Measurements from ENCODE around the gene FCSK.
"Not testable (repeated sequence)": the region's sequence is repeated elsewhere in the genome, so short reads cannot be mapped to it uniquely, and the experiment has no call there.

FCSK gene

DNA sequence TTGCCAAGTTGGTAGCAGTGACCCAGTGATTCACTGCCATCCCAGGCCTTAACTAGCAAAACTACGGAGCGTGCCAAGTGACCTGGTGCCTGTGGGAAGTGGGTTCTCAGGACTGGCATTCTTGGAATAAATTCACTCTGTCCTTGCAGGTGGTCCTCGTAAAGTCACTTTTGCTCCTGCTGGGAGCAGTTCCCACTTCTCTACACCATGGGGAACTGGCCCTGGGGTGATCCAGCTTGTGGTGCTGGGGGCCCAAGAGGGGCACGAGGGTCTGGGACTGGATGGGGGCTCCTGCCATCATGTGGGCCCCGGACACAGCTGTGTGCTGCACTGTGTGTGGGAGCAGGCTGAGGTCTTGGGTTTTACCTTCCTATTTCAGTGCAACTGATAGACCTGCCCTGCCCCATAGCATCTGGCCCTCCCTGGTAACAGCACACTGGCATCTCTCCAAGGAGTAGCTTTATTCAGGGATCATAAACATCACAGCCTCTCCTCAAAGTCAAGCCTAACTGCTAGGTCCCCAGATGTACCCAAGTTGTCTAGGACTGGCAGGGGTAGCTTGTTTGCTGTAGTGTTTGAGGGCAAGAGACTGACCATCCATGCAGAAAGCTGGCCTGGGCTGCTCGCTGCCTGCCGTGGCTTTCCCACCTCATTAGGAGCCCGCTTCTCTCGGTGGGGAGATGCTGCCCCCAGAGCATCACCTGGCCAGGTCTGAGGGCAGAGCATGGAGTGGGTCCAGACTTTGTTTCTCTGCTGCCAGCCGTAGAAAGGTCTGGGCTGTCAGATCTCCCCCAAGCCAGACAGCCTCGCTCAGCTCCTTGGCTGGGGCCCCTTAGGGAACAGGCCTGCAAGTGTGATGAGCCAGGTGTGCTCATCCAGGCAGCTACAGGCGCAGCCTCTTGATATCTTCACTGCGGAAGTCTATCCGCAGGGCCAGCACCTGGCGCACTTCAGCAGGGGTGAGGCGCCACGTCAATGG, 26.0 kb downstream of the FCSK start:
- DNase-seq = no peak

DNA sequence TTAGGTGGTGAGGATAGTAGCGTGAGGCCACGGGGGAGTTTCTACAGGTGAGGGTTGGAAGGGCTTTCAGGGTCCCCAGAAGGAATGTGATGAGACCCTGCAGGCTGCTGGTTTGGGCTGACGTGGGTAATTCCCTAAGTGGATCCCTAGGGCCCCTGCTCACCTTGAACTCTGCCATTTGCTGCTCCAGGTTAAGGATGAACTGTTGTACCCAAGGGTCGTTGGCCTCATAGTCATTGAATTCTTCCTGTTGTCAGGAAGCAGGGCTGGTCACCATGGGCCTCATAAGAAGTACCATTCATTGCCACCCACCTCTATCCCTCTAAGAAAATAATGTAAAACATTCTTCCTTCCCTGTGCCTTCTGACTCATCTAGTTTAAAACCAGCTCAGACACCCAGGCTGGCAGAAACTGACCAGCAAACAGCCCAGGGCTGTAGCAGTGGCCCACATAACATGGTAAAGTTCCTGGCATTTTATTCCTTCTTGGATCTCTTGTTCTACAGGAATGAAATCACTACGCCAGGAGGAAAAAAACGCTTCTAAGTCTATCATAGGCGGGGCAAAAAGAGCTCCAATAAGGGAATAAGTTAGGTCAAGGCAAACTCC, 27.6 kb downstream of the FCSK start:
- DNase-seq = no peak

DNA sequence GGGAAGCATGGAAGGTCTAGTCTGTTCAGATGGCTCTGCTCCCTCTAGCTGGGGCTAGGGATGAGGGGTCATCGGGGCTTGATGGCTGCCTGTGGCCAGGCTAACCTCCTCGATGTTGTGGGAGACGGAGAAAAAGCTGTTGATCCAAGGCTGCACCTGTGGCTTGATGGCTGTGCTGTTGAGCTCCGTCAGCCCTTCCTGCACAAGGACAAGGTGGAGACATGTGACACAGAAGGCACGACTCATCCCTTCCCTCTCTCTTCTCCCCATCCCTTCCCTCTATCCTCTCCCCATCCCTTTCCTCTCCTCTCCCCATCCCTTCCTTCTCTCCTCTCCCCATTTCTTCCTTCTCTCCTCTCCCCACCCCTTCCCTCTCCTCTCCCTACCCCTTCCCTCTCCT, 28.2 kb downstream of the FCSK start:
- DNase-seq = no peak

DNA sequence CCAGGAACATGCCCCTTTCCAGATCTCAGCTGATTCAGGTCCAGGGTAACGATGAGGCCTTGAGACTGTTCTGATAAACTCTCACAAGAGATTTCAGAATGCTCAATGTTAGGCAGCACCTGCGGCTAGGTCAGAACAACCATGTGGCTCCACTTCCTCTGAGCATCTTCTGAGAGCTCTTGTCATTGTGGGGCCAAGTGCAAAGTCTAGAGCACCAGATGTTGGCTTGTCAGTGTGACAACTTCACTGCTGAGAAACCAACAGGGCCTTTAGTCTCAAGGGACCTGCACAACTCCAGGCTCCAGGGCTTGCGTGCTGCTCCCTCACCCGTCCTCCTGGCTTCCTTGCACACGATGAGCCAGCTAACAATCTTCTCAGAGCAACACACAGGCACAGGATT, 29.0 kb downstream of the FCSK start:
- no peak for DNase-seq

DNA sequence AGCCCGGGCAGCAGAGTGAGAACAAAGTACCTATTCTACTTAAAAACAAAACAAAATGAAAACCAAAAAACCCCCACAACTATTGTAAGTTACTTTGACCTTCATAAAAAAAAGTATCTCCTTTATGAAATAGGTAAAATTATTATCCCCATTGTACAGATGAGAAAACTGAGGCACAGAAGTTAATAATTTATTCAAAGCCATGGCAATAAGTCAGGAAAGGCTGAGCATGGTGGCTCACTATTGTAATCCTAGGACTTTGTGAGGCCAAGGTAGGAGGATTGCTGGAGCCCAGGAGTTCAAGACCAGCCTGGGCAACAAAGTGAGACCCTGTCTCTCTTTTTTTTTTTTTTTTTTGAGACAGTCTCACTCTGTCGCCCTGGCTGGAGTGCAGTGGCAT, 30.5 kb downstream of the FCSK start:
- no peak for DNase-seq

DNA sequence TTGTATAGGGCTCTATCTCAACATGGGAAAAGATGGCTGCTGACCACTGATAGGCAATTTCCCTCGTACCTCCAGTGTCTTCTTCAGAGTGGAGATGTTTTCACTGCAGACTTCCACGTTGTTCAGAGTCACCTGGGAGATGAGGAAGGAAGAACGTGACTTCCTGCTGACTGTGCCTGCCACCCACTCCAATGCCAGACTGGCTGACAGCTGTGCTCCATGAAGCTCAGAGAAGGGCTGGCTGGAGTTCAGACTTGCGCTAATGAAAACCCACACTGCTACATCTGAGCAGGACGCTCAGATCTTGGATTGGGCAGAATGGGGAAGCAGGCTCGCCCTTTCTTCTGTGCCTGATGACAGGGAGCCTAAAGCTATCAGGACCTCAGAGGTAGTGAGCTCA, 35.9 kb downstream of the FCSK start:
- DNase-seq = no peak

DNA sequence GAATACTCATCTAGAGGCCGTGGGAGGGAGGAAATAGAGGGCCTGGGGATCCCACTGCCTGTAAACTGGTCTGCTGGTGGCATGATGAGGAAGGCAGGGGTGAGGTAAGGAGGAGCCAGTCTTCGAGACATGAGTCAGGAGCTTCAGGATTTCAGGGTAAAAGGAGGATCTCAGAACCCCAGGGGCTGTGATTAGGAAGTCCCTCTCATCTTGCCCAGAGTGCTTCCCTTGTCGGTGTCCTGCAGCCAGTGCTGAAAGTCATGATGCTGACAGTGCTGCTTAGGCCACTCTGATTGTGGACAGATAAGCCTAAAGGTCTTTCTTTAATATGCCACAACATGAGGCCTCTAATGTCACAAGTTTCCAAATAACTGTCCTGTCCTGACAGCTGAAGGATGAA, 39.4 kb downstream of the FCSK start:
- no peak for DNase-seq

DNA sequence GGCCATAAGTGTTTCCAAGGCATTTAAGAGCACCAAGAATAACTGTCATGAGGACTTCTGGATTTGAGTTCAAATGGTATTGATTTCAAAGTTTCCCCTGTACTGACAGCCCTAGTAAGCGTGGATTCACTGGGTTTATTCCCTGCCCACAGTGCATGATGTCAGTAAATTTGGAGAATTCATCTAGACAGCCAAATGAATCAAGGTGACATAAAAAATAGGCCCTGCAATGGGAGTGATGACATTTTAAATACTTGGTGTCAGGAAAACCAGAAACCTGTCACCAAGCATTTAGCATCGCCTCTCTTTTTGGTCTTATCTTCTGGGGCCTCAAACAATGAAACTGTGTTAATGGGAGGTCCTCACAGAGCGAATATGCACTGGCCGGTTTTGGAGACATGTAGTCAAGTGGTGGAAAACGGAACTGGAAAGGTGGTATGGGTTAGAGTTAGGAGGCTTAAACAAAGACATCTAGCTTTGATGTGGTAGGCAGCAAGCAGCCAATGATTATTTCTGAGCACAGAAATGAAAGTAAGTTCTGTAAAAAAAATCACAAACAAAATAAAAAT, 39.9 kb downstream of the FCSK start:
- no peak for DNase-seq

DNA sequence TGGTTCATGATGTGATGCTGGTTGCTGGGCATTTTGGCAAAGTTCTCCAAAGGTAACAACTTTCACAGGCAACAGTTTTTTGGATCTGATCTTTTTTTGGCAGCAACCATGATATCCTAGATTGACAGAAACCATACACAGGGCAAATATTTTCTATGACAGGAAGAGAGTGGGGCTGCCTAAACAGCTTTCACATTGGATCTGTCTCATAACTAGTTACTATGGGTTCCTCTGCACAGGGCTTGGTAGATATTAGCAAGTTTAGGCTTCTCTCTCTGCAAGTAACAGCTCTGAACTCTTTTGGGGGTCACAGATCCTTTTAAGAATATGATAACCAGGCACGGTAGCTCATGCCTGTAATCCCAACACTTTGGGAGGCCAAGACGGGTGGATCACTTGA, 40.4 kb downstream of the FCSK start:
- no peak for DNase-seq

DNA sequence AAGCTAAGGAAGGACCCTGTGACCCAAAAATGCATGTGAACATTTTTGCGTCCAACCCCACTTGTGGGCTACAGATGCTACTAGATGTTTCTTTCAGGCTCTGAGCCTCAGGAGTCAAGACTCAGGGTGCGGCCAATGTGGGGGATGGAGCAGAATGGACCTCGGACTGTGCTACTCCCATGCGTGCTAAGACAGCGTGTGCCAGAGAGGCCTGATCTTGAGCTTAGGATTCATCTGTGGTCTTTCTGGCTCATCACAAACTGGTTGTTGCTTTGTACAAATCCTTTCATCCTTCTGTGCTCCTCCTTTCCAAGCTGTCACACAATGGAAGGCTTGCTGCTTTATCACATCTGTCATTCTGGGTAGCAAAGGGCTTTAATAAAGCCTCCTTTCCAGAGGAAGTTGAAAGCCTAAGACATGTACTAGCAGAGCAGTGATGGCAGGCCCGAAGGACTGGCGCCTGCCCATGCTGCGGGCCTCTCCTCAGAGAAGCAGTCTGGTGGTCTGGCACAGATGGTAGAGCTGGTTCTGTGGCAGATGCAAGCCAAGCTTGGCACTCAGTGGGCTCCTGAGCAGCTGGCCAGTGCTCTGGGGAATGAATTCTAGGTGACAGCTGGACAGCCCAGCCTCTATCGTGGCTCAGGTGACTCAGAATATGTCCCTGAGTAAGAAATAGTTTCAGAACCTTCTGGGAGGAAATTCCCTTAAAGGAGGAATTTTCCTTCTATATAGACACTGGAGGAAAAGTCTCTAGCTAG, 41.2 kb downstream of the FCSK start:
- DNase-seq = no peak

DNA sequence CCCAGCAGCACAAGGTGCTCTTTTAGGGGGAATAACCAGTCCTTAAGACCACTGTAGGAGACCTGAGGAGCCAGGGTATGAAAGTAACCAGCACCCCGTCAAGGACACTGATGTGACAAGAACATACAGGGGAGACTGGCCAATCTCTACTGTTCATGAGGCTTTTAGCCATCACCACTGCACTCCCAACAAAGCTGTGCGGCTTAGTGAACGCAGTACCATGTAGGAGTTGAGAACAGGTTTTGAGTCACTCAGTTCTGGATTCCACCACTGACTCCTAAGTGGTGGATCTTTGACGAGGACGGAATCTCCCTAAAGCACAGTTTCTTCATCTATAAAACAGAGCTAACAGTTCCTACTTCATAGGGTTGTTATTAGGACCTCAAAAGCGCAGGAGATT, 42.1 kb downstream of the FCSK start:
- DNase-seq = no peak

DNA sequence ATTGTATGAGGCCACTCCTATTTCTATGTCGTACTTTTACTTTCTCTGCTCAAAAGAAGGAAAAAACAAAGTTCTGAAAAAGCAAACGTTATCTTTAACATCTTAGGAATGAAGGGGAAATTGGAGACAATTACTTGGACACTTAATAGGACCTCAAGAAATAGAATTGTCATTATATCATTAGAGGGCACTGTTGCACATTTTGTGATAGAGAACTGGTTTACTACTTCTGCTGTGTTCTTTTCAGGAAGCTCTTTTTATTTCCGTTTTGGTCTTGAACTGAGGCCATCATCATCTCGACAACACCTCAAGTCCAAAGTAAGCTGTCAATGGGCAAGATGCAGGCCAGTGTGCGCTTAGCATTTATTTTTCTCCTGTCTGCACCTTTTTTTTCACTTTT, 54.4 kb downstream of the FCSK start:
- DNase-seq = no peak

DNA sequence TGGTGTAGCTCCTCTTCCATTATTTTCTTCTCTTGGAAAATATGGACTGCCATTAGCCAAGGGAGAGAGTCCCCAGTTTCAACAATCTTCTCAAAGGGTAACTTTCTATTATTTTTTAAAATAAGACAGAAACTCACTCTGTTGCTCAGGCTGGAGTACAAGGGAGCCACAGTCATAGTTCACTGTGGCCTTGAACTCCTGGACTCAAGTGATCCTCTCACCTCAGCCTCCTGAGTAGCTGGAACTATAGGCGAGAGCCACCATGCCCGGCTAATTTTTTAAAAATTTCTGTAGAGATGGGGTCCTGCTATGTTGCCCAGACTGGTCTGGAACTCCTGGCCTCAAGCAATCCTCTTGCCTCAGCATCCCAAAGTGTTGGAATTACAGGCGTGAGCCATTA, 55.8 kb downstream of the FCSK start:
- DNase-seq = no peak

DNA sequence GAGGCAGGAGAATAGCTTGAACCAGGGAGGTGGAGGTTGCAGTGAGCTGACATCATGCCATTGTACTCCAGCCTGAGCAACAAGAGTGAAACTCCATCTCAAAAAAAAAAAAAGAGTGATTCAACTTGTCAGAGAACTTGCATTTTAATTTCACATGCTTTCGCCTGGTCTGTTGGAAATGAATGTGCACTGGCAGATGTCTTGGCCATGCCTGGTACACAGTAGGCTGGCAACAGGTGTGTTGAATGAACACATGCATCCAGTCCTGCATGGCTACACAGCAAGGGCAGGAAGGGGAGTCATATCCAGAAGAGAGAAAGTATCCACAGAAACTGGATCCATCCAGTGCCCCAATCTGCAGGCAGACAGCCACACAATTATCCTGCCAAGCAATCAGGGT, 57.4 kb downstream of the FCSK start:
- no peak for DNase-seq

DNA sequence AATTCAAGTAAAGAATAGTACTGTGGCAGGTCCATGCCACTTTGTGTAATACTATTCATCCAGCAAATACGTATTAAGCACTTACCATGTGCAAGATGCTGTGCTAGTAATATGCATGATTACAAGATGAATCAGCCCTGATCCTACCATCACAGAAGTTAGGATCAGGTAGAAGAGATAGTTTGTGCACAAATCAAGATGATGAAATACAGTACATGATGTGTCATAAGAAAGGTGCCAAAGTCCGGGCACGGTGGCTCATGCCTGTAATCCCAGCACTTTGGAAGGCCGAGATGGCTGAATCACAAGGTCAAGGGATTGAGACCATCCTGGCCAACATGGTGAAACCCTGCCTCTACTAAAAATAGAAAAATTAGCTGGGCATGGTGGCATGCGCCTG, 58.1 kb downstream of the FCSK start:
- no peak for DNase-seq

DNA sequence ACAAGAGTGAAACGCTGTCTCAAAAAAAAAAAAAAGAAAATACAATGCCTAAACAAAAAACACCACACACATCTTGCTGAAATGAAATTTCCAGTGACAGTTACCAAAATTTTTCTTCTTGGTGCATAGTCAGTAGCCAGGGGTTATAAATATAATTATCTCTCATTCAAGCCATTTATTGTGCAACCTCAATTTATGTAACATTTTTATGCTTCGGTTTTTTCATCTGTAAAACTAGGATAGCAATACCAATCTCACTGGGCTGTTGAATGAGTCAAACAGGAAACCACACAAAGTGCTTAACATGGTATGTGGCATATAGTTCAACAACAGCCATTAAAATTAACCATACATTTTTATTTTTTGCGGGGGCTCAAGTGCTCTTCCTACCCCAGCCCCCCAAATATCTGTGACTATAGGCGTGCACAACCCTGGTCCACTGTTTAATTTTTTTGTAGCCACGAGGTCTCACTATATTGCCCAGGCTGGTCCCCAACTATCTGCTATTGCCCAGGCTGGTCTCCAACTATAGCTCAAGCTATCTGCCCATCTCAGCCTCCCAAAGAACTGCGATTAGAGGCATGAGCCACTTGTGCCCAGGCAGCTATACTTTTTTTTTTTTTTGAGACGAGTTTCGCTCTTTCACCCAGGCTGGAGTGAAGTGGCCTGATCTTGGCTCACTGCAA, 66.4 kb downstream of the FCSK start:
- no peak for DNase-seq

DNA sequence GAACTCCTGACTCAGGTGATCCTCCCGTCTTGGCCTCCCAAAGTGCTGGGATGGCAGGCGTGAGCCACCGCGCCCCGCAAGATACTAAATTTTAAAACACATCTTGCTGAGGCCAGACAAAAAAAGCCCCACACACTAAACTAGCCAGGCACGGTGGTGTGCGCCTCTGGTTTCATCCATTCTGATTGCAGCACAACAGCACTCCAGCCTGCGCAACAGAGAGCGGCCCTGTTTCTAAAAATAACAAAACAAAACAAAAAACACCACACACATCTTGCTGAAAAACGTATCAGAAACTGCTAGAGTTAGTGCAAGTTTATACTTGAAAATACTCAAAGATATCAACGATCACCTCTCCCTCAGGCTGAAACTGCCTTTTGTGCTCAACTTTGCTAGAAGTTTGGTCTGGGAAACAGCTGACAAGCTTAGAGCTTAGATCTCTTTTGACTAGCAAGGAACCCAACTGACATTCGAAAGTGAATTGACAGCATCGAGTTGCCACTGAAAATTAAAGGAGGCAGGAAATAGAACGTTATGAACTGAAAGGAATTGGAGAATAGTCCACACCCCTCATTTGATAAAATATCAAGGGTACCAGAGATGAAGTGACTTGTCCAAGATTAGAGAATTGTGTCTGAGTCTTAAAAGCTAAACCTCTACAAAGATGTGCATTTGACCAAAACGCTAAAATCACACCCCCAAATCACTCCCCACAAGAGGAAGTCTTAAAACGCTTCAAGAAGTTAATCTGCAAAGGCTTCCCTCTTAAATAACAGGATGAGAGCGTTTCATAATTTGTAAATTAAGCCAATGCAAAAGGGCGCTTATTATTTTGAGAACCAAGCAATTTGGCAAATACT, 68.1 kb downstream of the FCSK start:
- DNase-seq = no peak

DNA sequence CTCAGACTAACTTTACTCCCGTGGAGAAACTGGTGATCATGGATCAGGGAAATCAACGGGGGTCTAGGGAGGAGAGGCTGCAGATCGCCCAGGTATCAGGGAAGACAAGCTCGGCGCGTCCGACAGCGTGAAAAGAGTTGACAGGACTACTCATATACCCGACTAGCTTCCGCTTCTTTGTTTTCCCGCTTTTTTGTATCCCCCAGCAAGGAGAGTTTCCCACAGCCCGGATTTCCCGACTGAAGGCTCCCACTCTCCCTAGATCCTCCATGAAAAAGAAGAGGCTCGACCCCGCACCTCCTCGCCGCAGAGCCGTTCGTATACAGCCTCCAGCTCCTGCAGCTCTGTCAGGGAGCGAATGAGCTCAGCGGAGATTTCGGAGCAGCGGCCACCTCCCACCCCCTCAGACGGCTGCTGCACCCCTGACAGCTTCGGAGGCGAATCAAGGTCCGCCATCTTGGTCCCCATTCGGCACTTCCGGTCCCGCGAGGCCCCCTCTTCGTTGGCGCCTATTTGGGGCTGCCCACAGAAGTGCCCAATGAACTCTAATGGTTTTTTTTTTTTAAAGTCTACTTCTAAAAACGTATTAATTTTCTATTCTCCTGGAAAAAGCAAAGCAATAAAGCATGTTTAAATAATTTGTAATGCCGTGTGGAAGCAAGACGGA, 68.8 kb downstream of the FCSK start, which contains the start of gene COG4:
Gene COG4, minus strand, starts transcription at position 479 of the 667 bp plus-strand sequence. Its CDS starts 11 bp downstream, at position 468.
- DNase-seq = peak; percentile 86

DNA sequence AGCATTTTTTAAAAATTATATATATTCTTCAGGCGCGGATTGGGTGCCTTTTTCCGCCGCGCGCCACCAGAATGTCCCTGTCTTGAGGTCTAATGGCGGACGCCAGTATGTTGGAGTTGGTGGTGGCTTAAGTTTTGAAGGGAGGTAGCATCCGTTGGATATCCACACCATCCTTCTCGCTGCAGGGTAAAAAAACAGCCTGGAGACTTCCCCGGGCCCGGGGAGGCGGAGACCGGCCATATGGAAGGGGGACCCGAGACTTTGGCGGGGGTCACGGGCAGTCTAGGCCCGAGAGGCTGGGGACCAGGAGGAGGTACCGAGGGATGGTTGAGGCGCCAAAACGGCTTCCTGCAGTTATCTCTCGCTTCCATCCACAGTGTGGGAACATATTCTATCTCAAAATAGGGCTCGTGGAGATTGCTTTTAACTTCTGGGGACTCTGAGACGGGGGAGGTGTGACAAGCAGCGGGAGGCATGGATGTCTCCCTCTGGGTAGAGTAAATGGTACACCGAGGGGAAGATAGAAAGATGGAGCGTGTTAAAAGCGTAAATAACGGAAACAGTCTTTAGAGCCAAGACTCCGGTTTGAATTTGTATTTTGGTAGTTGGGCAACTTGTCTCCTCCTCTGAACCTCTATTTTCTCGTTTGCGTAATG, 69.5 kb downstream of the FCSK start, which contains the start of gene SF3B3:
Gene SF3B3, plus strand, starts transcription at position 74 of the 656 bp plus-strand sequence. CDS start 2,841 bp downstream, outside the sequence.
- DNase-seq = peak; percentile 84

DNA sequence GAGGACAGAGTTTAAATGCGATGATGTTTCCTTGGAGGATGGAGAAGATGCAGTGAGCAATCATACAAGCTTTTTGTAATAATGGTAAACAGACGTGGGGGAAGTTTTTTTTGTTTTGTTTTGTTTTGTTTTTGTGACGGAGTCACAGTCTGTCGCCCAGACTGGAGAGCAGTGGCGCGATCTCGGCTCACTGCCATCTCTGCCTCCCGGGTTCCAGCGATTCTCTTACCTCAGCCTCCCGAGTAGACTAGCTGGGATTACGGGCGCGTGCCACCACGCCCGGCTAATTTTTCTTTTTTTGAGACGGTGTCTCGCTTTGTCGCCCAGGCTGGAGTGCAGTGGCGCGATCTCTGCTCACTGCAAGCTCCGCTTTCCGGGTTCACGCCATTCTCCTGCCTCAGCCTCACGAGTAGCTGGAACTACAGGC, 70.0 kb downstream of the FCSK start:
- DNase-seq = not testable (repeated sequence)
